Measurements from ENCODE around the gene LRFN5.

- TF ChIP-seq POLR2A (IDR thresholded peaks at IDR 0.05): no peak
- TF ChIP-seq CTCF (IDR thresholded peaks at IDR 0.05): no peak
Observed at GRCh38 chr14:41654196-41654595, 47.5 kb downstream of the LRFN5 start.
